H1 (cell line): ENCODE results near the gene RAB21. TPM values are rescaled to one million over a fixed set of nuclear protein-coding genes. Genes with fewer than 3 reads are reported as not detected.

Experiments
- CTCF ChIP-seq, 3 experiments: IDR thresholded peaks; 1 replicate in 2 of 3; 2 replicates in 1 of 3; pipeline versions ENCODE4 v1.5.1 to v1.6.1; 2011; ENCODE audit warnings: low read length in 3 of 3, mild to moderate bottlenecking in 3 of 3, inconsistent platforms in 2 of 3, low read depth in 1 of 3, moderate library complexity in 1 of 3; ENCODE audit not compliant: insufficient read depth in 1 of 3; ENCODE audit errors: control extremely low read depth in 1 of 3
- KDM5A ChIP-seq: fragments of 200-600 bp; IDR thresholded peaks from 2 replicates; pipeline ENCODE4 v1.7.1; 2012; ENCODE audit warnings: mild to moderate bottlenecking, low read length, inconsistent platforms, mixed read lengths
- NANOG ChIP-seq: IDR thresholded peaks from 2 replicates; pipeline ENCODE4 v1.6.1; 2011; ENCODE audit warnings: low read length, low read depth, mild to moderate bottlenecking, inconsistent platforms; ENCODE audit not compliant: insufficient read depth, poor library complexity, severe bottlenecking
- SP2 ChIP-seq: IDR thresholded peaks from 2 replicates; pipeline ENCODE4 v1.6.1; 2012; ENCODE audit warnings: mild to moderate bottlenecking, low read length, inconsistent platforms
- TCF12 ChIP-seq: IDR thresholded peaks from 2 replicates; pipeline ENCODE4 v1.6.1; 2011; ENCODE audit warnings: low read depth, mild to moderate bottlenecking, low read length
- polyA plus RNA-seq, 7 experiments: library from polyadenylated mRNA; depleted of rRNA in 3 of 7; stranded (reverse) in 5 of 7; unstranded in 2 of 7; fragments of >200 nt in 5 of 7; fragments of 200-250 nt in 2 of 7; gene quantifications; 1 replicate in 5 of 7; 2 replicates in 1 of 7; 4 replicates in 1 of 7; pipeline versions ENCODE4 v1.2.1 to v1.2.3, GENCODE V29; 2011 to 2013; ENCODE audit warnings: missing spikeins in 2 of 7, mixed read lengths in 2 of 7
- total RNA-seq: library from RNA; stranded (reverse); fragmentation: NEBNext Ultra II Directional; extraction: Animal tissue kit (Norgen Biotek cat#: 25700); gene quantifications from 2 replicates; pipeline ENCODE4 v1.2.1, GENCODE V29; 2021

RAB21 gene
- total and polyA plus RNA-seq, 2 of the 8 experiments (the other 6 are each of a cell fraction or from before 2014, with no cell fraction given) = 1.2 to 47.2 TPM

- TF ChIP-seq CTCF (IDR thresholded peaks at IDR 0.05; ENCODE audit: control extremely low read depth in 1 of 3, insufficient read depth in 1 of 3, low read depth in 1 of 3, low read length in 3 of 3) (no peak), TCF12 (no peak), SP2 (no peak), NANOG (no peak), KDM5A (no peak)
Observed at GRCh38 chr12:71710276-71711125, 44.2 kb upstream of the RAB21 start (continued).
